ENCODE measurements around the gene LRRC14B.
"Not testable (repeated sequence)": the region's sequence is repeated elsewhere in the genome, so short reads cannot be mapped to it uniquely, and the experiment has no call there.

Gene LRRC14B

GRCh38 chr5:241045-241669 lies 49.9 kb downstream of the LRRC14B start:
- not testable (repeated sequence) for DNase-seq (ENCODE audit: low read depth)

- DNase-seq (ENCODE audit: low read depth) = not testable (repeated sequence)
Measured at GRCh38 chr5:243683-244367, 52.5 kb downstream of the LRRC14B start.

- not testable (repeated sequence) for DNase-seq (ENCODE audit: low read depth)
Measured at GRCh38 chr5:245717-246116, 54.4 kb downstream of the LRRC14B start.

Measured in stimulated activated CD8-positive, alpha-beta memory T cell treated with anti-CD3 and anti-CD28 coated beads, Interleukin-12 subunit alpha, Interleukin-12 subunit beta, amount 100 ng/mL, for 1 hour (primary cell).